ENCODE measurements around the gene VPS51. TPM values are rescaled to one million over a fixed set of nuclear protein-coding genes. Genes with fewer than 3 reads are reported as not detected.

The VPS51 gene
- total and polyA plus RNA-seq, 4 donors, result 33.2 to 158 (median 83.9) TPM

DNA sequence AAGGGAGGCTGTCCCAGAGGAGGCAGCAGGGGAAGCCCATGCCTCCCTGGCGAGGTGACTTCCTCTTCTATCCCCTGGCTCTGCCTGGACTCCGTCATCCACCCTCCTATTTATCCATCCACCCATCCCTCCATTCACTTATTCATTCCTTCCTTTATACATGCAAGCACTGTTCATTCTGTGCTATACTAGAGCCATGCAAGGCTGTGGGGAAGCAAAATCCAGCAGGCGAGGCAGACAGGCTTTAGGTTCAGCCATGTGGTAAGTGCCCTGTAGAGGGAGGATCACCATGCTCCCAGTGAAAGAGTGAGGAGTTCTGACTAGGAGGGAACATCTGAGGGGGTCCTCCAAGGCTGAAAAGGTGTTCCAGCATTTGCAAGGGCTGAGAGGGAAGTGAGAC lies 36.5 kb upstream of the VPS51 start:
- WGBS, result 91% methylated on average over 3 of the region's 3 CpGs
- H3K9ac ChIP-seq (ENCODE audit: low read depth in 1 of 2, low read length in 2 of 2), result no peak overlapping the region
- H3K9me3 ChIP-seq (ENCODE audit: control insufficient read depth in 4 of 4, low read length in 3 of 4), result no peaks in the 10 kb centered on the region
- H3K27ac ChIP-seq (ENCODE audit: low read depth in 1 of 2, low read length in 2 of 2), result no peak overlapping the region
- no peak for DNase-seq (ENCODE audit: low spot score)
- no peaks in the 10 kb centered on the region for H3K27me3 ChIP-seq (ENCODE audit: control insufficient read depth in 4 of 4, insufficient read depth in 4 of 4, low read length in 3 of 4)
- no peaks in the 10 kb centered on the region for H3K36me3 ChIP-seq (ENCODE audit: control insufficient read depth in 4 of 4, insufficient read depth in 3 of 4, low read depth in 1 of 4, low read length in 3 of 4)
- H3K4me1 ChIP-seq (ENCODE audit: control insufficient read depth in 4 of 4, insufficient read depth in 4 of 4, low read length in 3 of 4), result peaks cover 0 to 4% (median 1%) of the 10 kb centered on the region in 4 donors
- H3K4me3 ChIP-seq (ENCODE audit: low read depth in 1 of 3, low read length in 3 of 3), result no peak overlapping the region
- TF ChIP-seq FOXA2 (IDR thresholded peaks at IDR 0.05) (no peak), YY1 (IDR thresholded peaks at IDR 0.05) (no peak), JUND (IDR thresholded peaks at IDR 0.05) (no peak), RXRA (IDR thresholded peaks at IDR 0.05) (no peak), FOXA1 (IDR thresholded peaks at IDR 0.05) (no peak), TAF1 (conservative IDR thresholded peaks at IDR 0.05) (no peak), ZBTB33 (IDR thresholded peaks at IDR 0.05) (no peak)

- H3K9me3 ChIP-seq (ENCODE audit: control insufficient read depth in 4 of 4, low read length in 3 of 4), result no peaks in the 10 kb centered on the region
- WGBS, result 66% methylated on average over 10 of the region's 10 CpGs
- no peak overlapping the region for H3K4me3 ChIP-seq (ENCODE audit: low read depth in 1 of 3, low read length in 3 of 3)
- no peak for TF ChIP-seq JUND (IDR thresholded peaks at IDR 0.05)
- no peak for TF ChIP-seq GABPA (IDR thresholded peaks at IDR 0.05 in 1 of 2, conservative IDR thresholded peaks at IDR 0.05 in 1 of 2)
- TF ChIP-seq NR2F2 (IDR thresholded peaks at IDR 0.05), result no peak
- no peak for TF ChIP-seq FOXA1 (IDR thresholded peaks at IDR 0.05)
- no peak for TF ChIP-seq TAF1 (conservative IDR thresholded peaks at IDR 0.05)
- no peak for TF ChIP-seq ZBTB33 (IDR thresholded peaks at IDR 0.05)
- TF ChIP-seq RAD21 (IDR thresholded peaks at IDR 0.05), result no peak
- TF ChIP-seq, protein P1, sequence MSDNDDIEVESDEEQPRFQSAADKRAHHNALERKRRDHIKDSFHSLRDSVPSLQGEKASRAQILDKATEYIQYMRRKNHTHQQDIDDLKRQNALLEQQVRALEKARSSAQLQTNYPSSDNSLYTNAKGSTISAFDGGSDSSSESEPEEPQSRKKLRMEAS (IDR thresholded peaks at IDR 0.05), result no peak
- TF ChIP-seq, protein P2, sequence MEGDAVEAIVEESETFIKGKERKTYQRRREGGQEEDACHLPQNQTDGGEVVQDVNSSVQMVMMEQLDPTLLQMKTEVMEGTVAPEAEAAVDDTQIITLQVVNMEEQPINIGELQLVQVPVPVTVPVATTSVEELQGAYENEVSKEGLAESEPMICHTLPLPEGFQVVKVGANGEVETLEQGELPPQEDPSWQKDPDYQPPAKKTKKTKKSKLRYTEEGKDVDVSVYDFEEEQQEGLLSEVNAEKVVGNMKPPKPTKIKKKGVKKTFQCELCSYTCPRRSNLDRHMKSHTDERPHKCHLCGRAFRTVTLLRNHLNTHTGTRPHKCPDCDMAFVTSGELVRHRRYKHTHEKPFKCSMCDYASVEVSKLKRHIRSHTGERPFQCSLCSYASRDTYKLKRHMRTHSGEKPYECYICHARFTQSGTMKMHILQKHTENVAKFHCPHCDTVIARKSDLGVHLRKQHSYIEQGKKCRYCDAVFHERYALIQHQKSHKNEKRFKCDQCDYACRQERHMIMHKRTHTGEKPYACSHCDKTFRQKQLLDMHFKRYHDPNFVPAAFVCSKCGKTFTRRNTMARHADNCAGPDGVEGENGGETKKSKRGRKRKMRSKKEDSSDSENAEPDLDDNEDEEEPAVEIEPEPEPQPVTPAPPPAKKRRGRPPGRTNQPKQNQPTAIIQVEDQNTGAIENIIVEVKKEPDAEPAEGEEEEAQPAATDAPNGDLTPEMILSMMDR (IDR thresholded peaks at IDR 0.05; ENCODE audit: low read depth, low read length, missing input control), result no peak
- TF ChIP-seq EGR1 (IDR thresholded peaks at IDR 0.05; ENCODE audit: low read depth in 2 of 2), result no peak
- TF ChIP-seq HNF4G (IDR thresholded peaks at IDR 0.05), result no peak
- TF ChIP-seq ATF3 (IDR thresholded peaks at IDR 0.05), result no peak
- H3K27ac ChIP-seq (ENCODE audit: low read depth in 1 of 2, low read length in 2 of 2), result no peak overlapping the region
- H3K27me3 ChIP-seq (ENCODE audit: control insufficient read depth in 4 of 4, insufficient read depth in 4 of 4, low read length in 3 of 4), result no peaks in the 10 kb centered on the region
- no peak overlapping the region for H3K9ac ChIP-seq (ENCODE audit: low read depth in 1 of 2, low read length in 2 of 2)
- H3K4me1 ChIP-seq (ENCODE audit: control insufficient read depth in 4 of 4, insufficient read depth in 4 of 4, low read length in 3 of 4), result peaks cover 0 to 4% (median 1%) of the 10 kb centered on the region in 4 donors
- no peaks in the 10 kb centered on the region for H3K36me3 ChIP-seq (ENCODE audit: control insufficient read depth in 4 of 4, insufficient read depth in 3 of 4, low read depth in 1 of 4, low read length in 3 of 4)
- DNase-seq (ENCODE audit: low spot score), result no peak
These were observed 35.8 kb upstream of the VPS51 start for GRCh38 chr11:65059959-65060824.

Measured in liver (tissue), 9 donors.